H54 (cell line): ENCODE measurements around the gene PURB.
"Not testable (repeated sequence)": the region's sequence is repeated elsewhere in the genome, so short reads cannot be mapped to it uniquely, and the experiment has no call there.

ENCODE experiments used
- DNase-seq: peaks from one replicate; pipeline ENCODE4 v3.0.0; 2011; ENCODE audit warnings: low spot score, mixed read lengths; ENCODE audit not compliant: insufficient read length
- FAIRE-seq: peaks from 3 replicates; lab custom pipeline; 2011; peaks lifted over from hg19 to GRCh38; lab: Jason Lieb, UNC
- POLR2A ChIP-seq: IDR thresholded peaks from 2 replicates; pipeline ENCODE4 v1.6.1; 2011; ENCODE audit warnings: low read depth, mild to moderate bottlenecking, low read length

The PURB gene

DNA sequence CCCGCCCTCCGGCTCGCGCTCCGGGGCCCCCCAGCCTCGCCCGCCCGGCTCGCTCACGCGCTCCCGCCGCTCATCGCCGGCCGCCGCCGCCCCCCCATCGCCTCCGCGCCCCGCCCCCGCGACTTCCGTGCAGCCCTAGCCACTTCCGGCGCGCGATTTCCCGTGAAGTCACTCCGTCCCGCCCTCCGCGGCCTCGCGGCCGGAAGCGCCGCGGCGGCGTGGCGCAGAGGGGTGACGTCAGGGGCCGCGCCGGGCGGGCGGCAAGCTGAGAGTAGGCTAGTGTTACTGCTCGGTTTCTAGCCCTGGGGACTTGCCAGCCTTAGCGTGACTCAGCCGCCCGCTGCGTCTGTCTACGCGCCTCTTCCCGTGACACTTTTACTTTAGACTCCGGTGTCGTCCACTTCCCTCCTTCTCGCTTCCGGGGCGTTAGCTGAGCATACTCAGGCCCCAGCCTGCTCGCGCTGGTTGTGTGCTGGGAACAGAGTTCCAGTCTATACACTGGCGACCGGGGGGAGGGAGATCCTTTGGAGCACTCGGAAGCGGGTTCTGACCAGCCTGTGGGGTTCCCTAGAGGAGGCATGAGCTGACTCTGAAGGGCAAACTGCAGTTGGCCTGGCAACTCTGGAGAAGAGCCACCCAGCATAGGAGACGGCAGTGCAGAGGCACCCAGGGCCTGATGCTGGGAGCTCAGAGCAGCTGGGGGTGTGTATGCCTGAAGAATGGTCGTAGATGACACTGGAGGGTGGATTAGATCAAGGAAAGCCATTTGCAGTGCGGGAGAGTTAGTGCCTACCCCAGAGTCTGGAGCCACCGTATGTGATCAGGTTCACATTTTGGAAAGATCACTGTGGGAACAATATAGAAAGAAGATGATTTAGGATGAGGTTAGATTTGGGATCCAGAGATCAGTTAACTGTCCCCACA lies at the start of gene PURB:
TSS of gene PURB (minus strand) at position 137 of the 924 bp plus-strand sequence. CDS start 182 bp downstream, outside the sequence.
- DNase-seq (peak; percentile 99), FAIRE-seq (peak; percentile 84)
- TF ChIP-seq POLR2A = peak; percentile 81

DNA sequence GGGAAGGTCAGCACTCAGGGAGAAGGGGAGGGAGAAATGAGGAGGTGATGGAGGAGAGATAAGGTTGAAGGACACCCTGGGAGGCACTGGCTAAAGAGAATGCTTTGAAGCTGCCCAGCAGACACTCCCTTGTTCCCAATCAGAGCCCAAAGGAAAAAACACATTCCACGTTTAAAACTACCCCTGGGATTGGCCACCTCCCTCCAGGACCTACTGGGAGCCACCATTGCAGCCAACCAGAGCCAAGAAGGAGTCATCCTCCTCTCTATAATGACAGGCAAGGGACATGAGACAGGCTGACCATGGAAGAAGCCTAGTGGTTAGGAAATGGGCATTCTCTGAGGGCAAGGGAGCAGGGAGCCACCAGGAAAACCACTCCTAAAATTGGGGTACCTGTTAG lies 49.7 kb upstream of the PURB start:
- FAIRE-seq (no peak), DNase-seq (no peak)
- TF ChIP-seq POLR2A = no peak

DNA sequence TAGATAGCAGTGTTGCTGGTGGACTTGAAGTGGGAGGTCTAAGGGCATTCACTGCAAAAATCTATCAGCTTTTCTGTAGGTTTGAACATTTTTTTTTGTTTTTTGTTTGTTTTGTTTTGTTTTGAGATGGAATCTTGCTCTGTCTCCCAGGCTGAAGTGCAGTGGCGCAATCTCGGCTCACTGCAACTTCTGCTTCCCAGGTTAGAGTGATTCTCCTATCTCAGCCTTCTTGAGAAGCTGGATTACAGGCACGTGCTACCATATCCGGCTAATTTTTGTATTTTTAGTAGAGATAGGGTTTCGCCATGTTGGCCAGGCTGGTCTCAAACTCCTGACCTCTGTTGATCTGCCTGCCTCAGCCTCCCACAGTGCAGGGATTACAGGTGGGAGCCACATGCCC lies 49.2 kb upstream of the PURB start:
- not testable (repeated sequence) for FAIRE-seq, DNase-seq

DNA sequence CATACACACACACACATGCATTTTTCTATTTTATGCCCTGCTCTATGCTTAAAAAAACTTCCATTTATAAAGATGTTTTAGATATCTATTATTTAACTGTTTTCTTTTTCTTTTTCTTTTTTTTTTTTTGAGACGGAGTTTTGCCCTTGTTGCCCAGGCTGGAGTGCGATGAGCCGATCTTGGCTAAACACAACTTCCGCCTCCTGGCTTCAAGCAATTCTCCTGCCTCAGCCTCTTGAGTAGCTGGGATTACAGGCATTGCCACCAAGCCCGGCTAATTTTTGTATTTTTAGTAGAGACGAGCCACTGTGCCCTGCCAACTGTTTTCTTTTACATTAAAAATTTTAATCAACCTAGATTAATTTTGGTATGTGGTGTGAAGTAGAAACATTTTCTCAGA lies 45.6 kb upstream of the PURB start:
- no peak for FAIRE-seq
- no peak for DNase-seq
- no peak for TF ChIP-seq POLR2A

DNA sequence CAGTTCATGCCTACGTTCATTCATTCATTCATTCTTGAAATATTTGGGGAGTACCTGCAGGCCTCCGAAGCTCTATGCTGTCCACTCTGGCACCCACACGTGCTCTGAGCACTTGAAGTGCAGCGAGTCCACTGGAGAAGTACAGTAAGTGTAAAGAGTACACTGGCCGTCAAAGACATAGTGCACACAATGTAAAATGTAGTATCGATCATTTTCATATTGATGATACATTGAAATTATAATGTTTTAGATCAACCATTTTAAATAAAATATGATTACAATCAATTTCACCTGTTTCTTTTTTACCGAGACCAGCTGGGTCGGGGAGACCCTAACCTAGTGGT lies 37.0 kb upstream of the PURB start:
- no peak for TF ChIP-seq POLR2A
- no peak for DNase-seq
- no peak for FAIRE-seq

DNA sequence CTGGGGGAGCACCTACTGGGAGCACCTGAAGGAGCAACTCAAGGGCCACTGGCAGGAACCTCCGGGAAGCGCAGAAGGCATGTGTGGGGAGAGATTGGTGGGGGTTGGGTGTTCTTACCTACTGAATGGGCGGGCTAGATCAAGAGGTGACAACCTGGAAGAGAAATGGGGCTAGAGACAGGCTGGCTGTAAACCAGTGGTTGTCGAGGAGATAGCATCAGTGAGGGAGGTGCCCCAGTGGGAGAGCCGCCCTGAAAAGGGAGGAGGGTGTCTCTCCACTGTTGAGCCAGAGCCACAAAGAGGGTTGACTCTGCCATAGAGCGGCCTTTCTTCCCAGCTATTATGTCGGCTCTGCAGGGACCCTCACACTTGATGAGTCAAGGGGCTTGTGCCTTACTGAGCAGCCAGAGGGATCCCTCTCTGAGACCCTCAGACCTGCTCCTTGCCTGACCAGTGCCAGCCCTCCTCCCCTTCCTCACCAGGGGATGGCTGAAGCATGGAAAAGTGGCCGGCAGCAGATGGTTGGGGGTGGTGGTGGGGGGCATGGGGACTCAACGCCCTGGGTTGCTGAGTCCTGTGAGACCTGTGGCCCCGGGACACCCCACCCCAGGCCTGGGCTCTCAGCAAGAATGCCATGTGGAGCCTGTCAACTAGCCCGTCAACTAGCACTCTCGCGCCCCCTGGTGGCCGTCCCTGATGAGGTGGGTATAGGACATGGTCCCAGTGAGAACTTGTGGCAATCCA lies 36.4 kb upstream of the PURB start:
- FAIRE-seq = no peak

DNA sequence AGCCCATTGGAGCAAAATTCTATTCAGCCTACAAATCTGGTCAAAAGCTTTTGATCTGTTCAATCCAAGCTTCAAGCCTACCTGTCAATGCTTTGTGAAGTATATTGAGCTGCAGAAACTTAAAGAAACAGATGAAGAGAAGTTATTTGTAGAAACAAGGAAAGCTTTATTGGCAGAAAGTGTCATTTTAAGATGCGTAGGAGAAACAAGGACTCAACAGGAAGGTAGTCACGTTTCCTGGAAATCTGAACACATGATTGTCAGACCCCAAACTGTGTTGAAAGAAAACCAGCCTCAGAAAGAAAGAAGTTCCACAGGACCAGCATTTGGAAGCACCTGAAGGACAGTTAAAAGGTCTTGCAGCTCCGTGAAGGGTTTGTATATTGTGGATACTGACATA lies 34.8 kb upstream of the PURB start:
- TF ChIP-seq POLR2A = no peak
- DNase-seq (no peak), FAIRE-seq (no peak)

More for the DNA sequence above, 36.4 kb upstream of the PURB start:
- peak; percentile 87 for DNase-seq
- TF ChIP-seq POLR2A = no peak

DNA sequence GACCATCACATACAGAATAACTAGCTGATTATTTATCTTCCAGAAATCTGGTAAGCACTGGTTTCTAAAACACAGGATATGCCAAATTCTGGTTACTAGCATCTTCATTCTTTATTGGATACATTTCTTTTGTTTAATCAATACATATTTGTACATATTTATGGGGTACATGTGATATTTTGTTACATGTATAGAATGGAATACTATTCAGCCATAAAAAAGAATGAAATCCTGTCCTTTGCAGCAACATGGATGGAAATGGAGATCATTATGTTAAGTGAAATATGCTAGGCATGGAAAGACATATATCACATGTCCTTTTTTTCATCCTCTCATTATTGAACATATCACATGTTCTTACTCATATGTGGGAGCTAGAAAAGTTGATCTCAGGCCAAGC lies 32.7 kb upstream of the PURB start:
- TF ChIP-seq POLR2A = no peak
- FAIRE-seq = no peak
- no peak for DNase-seq

DNA sequence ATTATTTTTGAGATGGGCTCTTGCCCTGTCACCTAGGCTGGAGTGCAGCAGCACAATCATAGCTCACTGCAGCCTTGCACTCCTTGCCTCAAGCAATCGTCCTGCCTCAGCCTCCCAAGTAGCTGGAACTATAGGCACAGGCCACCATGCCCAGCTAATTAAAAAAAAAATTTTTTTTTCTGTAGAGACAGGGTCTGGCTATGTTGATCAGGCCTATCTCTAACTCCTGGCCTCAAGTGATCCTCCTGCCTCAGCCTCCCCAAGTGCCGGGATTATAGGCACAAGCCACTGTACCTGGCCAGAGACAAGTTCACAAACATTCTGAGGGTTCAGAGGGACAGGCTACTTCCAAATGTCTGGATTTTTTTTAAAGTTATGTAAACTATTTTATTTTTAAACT lies 32.1 kb upstream of the PURB start:
- TF ChIP-seq POLR2A = no peak

DNA sequence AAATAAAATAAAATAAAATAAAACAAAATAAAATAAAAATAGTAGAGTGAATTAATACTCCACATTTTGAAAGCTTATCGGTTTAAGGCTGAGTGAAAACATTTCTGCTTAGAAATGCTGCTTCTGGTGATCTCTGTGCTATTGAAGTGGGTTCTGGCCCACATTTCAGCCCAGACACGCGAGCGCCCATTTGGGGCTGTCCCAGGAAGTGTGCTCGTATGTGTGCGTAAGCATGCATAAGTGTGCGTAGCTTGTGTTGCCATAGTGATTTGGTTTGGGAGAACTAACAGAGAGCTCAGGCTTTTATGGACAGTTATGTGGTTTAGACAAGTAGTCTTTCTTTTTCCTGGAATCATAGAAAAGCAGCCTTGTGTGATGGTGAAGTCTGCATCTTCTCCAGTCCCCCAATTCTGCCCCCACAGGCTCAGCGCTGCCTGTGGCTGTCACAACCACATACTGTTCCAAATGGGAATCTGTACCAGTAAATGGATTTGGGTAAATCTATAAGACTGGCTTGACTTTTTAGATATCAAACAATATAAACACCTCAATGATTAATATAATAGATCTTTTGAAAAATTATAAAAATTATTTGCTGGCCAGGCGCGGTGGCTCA lies 29.8 kb upstream of the PURB start:
- no peak for DNase-seq
- no peak for TF ChIP-seq POLR2A
- no peak for FAIRE-seq

More for the DNA sequence above, 32.1 kb upstream of the PURB start:
- DNase-seq (no peak), FAIRE-seq (no peak)

DNA sequence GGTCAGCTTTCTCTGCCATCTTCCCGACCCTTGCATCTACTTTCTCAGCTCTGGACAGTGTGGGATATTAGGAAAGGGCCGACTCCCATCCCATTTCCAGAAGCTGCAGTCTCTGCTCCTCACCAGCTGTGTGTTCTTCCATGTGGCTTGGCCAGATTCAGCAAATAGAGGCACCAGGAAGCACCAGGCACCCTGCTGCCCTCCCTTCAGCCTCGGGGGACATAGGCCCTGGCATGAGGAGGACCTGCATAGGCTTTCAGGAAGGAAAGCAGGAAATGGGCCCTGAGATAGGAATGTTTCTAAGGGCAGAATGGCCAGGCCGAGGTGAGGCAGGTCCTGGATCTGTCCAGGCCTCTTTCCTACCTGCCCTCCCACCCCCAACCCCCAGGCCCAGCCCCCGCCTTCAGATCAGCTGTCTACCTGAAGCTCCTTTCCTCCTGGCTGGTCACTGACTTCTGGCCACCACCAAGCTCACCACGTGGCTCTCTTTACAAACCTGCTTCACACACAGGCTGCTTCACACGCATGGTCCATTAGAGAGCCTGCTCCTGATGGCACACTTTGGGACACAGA lies 27.5 kb upstream of the PURB start:
- FAIRE-seq = no peak
- DNase-seq = no peak
- TF ChIP-seq POLR2A = no peak

DNA sequence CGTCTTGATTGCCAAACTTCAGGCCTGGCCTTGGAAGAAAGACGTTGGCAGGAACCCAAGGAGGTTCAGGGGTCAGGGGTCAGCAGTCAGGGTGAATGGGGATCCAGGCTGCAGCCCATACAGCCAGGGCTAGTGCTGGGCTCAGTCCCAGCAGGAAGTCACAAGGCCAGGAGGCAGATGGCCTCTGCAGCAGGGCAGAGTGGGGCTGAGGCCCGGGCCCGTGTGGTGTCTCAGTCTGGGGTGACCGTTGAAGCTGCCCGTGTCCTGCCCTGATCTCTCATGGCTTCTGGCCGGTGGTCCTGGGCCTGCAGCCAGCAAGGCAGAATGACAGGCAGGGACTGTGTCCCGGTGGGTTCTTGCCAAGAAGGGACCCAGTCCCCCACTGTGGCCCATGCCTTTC lies 26.6 kb upstream of the PURB start:
- TF ChIP-seq POLR2A = no peak
- DNase-seq = no peak

DNA sequence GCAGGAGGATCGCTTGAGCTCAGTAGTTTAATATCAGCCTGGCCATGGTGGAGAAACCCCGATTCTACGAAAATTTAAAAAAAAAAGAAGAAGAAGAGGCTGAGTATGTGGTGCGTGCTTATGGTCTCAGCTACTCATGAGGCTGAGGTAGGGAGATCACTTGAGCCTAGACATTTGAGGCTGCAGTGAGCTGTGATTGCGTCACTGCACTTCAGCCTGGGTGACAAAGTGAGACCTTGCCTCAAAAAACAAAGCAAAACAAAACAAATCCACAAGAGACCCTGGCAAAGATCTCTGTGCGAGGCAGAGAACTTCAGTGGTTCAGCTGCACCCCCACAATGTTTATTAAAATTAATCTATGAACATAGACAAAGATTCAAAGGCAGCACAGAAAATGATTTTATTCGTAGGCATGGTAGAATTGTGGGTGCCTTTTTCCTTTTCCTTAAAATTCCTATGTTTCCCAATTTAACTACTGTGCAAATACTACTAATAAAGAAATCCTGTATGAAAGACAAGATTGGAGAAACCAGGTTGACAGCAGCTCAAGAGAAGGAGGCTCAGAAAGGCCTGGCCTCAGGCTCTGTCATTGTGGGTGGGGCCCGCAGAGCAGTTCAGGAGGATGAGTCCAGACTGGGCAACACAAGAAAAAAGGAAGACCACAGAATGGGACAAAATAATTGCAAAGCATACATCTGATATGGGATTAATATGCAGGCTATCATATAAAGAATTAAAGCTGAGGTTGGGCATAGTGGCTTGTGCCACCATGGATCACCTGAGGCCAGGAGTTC lies 24.5 kb upstream of the PURB start:
- no peak for TF ChIP-seq POLR2A
- DNase-seq (no peak), FAIRE-seq (no peak)

More for the DNA sequence above, 26.6 kb upstream of the PURB start:
- no peak for FAIRE-seq

DNA sequence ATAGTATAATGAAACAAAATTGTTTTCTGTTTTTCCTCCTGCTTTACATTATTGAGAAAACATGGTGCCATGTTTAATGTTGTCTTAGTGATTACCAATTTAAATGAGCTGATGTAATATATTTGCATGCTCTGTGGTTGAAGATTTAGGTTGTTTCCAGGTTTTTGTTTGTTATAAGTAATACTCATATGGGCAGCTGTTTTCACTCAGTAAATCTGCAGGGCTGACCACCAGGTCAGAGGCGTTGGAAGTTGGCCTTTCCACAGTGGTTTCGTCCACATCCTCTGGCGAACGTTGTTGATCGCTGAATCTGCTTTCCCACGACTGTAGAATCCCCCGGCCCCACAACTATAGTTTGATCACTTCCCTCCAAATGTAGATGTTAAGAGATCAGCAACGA lies 21.6 kb upstream of the PURB start:
- FAIRE-seq (no peak), DNase-seq (no peak)
- TF ChIP-seq POLR2A = no peak
